H1 (cell line): ENCODE measurements around the gene CADM1. TPM values are rescaled to one million over a fixed set of nuclear protein-coding genes. Genes with fewer than 3 reads are reported as not detected.

Source experiments
- RFX5 ChIP-seq: IDR thresholded peaks from 2 replicates; pipeline ENCODE4 v1.6.1; 2011; ENCODE audit warnings: low read depth, low read length, improper control_type of control experiment, borderline replicate concordance
- SRF ChIP-seq: IDR thresholded peaks from 2 replicates; pipeline ENCODE4 v1.6.1; 2011; ENCODE audit warnings: mild to moderate bottlenecking, low read depth, low read length, moderate library complexity
- TAF7 ChIP-seq: optimal IDR thresholded peaks from 2 replicates; pipeline ENCODE3; 2011; ENCODE audit warnings: low read depth, mild to moderate bottlenecking, inconsistent platforms, low read length, moderate library complexity, borderline replicate concordance
- polyA plus RNA-seq, 7 experiments: library from polyadenylated mRNA; depleted of rRNA in 3 of 7; stranded (reverse) in 5 of 7; unstranded in 2 of 7; fragments of >200 nt in 5 of 7; fragments of 200-250 nt in 2 of 7; gene quantifications; 1 replicate in 5 of 7; 2 replicates in 1 of 7; 4 replicates in 1 of 7; pipeline versions ENCODE4 v1.2.1 to v1.2.3, GENCODE V29; 2011 to 2013; ENCODE audit warnings: missing spikeins in 2 of 7, mixed read lengths in 2 of 7
- total RNA-seq: library from RNA; stranded (reverse); fragmentation: NEBNext Ultra II Directional; extraction: Animal tissue kit (Norgen Biotek cat#: 25700); gene quantifications from 2 replicates; pipeline ENCODE4 v1.2.1, GENCODE V29; 2021
- TF ChIP-seq, protein P1 (sequence below): IDR thresholded peaks from 2 replicates; pipeline ENCODE4 v1.6.1; 2011; ENCODE audit warnings: low read depth, mild to moderate bottlenecking, low read length; ENCODE audit not compliant: insufficient read depth

CADM1 gene
- total and polyA plus RNA-seq, 2 of the 8 experiments (the other 6 are each of a cell fraction or from before 2014, with no cell fraction given), result 8.3 to 25.3 TPM

GRCh38 chr11:115155320-115155719 lies 348.9 kb downstream of the CADM1 start (continued):
- TF ChIP-seq, protein P1, sequence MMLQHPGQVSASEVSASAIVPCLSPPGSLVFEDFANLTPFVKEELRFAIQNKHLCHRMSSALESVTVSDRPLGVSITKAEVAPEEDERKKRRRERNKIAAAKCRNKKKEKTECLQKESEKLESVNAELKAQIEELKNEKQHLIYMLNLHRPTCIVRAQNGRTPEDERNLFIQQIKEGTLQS, result no peak
- TF ChIP-seq SRF, result no peak
- no peak for TF ChIP-seq TAF7
- TF ChIP-seq RFX5, result no peak
- TF ChIP-seq, all 59 proteins: peak for 0
